GM21737 (cell line): Measurements from ENCODE around the gene CARMIL1.

ENCODE experiments used
- ATAC-seq: cut with Tn5 transposase; IDR thresholded peaks from one replicate; pipeline ENCODE4 v1.9.1; 2021; ENCODE audit warnings: mild to moderate bottlenecking, moderate library complexity; ENCODE audit not compliant: unreplicated experiment

Gene CARMIL1

GRCh38 chr6:25404091-25404490, 124.9 kb downstream of the CARMIL1 start:
- no peak for ATAC-seq

DNA sequence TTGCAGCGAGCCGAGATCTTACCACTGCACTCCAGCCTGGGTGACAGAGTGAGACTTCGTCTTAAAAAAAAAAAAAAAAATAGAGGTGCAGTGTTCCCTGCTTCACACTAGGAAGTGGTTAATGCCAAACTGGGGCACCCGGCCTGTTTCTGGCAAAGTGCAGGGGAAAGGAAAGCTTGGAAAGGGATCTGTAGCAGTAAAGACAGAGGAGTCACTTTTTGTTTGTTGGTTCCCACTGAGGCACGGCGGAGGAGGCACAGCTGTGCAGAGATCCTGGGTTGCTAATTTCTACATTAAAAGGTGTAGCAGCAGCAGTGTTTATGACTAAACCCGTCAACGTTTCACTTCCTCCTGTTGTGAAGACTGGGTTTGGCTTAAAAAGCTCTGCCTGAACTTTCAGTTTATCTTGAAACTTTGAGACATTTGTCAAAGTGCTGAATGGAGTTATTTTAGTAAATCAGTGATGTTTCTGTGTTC, 125.6 kb downstream of the CARMIL1 start:
- ATAC-seq, result peak; percentile 88

DNA sequence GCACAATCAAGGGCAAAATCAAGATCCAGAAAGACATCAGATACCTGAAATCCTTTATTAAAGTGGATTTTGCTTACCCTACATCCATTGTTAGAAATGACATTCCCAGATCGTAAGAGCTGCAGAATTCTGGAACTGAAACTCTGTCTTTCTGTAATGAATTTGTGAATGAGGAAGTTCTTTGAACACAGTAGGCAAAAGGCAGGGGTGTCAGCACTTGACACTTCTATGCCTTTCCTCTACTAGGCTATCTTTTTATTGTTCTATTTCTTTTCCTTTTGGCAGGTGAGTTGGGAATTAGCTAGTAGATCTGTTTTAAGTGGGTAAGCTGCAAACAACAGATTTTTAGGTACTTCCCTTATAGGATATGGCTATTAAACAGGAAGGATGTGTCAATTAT, 126.3 kb downstream of the CARMIL1 start:
- ATAC-seq, result no peak

DNA sequence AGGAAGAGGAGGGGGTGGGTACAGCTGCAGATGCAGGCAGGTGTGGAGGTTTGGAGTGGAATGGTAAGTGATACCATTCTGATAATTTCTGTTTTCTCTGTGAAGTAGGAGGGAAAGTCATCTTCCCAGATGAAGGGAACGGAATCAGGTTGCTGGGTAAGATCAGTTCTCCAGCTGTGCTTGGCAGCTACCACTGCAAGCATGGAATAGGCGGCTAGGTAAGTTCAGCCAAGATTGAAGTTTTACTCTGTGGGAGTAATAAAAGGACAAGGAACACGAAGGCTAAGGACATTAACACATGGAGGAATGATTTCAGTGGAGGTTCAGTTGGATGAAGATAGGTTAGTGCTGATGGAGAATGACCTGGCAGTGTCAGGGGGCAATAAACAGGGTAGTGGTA, 128.3 kb downstream of the CARMIL1 start:
- no peak for ATAC-seq

DNA sequence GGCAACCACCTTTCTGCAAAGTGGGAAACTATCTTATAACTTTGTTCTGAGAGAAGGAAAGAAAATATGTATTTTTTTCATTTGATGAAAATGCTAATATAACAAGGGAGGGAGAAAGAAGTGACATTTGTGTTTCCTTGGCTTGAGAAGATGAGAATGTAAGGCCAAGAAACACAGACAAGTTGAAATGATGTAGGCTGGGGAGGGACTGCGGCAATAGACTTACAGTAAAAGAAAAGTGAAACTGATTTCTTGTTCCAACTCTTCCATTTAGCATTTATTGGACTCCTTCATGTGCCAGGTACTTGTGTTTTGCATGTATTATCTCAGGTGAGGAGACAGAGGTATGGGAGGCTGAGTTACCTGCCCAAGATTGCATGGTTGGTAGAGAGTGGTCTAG, 130.9 kb downstream of the CARMIL1 start:
- ATAC-seq, result no peak

GRCh38 chr6:25411316-25411950, 132.3 kb downstream of the CARMIL1 start:
- ATAC-seq, result no peak

- ATAC-seq, result no peak
Observed at GRCh38 chr6:25413207-25413905, 134.2 kb downstream of the CARMIL1 start.

- ATAC-seq, result no peak
Observed at GRCh38 chr6:25414168-25414567, 135.0 kb downstream of the CARMIL1 start.

DNA sequence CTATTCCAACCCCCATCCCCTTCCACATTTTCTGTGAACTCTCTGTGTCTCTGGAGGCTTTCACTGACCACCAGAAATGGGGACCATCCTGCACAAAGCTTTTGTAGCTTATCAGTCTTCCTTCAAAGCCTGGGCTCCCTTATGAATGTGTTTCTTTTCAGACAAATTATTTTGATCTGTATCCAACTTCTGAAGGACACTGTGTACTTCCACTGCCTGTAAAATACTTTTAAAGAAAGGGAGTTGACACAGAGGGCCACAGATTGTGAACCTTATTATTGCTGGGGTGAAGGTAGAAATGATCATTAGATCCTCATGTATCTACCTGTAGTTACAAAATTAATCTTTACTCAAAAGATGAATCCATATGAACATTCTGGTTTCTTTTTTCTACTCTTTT, 135.6 kb downstream of the CARMIL1 start:
- no peak for ATAC-seq

DNA sequence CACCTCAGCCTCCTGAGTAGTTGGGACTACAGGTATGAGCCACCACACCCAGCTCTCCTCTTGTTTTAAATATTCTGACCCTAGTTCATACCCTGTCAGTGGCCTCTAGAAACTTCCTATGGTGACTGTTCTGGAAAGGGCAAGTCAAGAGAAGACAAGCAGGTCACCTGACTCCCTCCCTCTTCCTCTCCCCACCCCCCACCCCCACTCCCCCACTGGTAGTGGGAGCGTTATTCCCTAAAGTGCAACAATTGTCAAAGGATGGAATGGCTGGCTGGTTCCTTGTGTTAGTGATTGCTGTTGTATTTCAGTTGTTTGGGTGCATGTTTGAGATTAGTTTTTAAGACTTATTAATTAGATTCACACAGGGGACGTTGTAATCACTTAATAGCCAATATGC, 136.1 kb downstream of the CARMIL1 start:
- no peak for ATAC-seq

GRCh38 chr6:25415701-25416100, 136.5 kb downstream of the CARMIL1 start:
- ATAC-seq, result no peak

- no peak for ATAC-seq
Observed at GRCh38 chr6:25417046-25417605, 138.0 kb downstream of the CARMIL1 start.

DNA sequence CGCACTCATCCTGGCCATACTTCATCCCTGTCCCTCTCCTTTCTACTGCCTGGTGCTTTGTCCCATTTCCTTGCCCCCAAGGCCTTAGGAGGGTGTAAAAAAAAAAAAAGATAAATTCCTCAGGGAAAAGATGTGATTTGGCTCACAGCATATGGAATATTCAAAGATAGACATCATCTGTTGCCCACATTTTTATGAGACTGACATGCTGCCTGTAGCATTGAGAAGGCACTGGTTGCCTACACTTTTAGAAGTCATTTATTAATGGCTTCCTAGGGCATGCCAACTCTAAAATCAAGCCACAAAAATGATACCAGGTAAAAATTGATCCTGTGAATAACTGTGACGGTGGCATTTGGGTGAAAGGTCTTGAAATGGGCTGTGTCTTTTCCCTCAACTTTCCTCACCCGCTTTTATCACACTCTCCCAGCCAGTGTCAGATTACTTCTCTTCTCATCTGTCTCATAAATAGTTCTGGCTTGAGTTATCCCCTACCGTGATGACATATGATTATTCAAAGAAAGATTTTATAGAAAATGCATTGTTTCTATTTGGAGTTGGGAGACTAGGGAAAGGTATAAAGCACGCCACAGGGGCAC, 139.4 kb downstream of the CARMIL1 start:
- ATAC-seq, result no peak

- ATAC-seq, result no peak
Observed at GRCh38 chr6:25419879-25420278, 140.7 kb downstream of the CARMIL1 start.

GRCh38 chr6:25423358-25423757, 144.2 kb downstream of the CARMIL1 start:
- no peak for ATAC-seq

DNA sequence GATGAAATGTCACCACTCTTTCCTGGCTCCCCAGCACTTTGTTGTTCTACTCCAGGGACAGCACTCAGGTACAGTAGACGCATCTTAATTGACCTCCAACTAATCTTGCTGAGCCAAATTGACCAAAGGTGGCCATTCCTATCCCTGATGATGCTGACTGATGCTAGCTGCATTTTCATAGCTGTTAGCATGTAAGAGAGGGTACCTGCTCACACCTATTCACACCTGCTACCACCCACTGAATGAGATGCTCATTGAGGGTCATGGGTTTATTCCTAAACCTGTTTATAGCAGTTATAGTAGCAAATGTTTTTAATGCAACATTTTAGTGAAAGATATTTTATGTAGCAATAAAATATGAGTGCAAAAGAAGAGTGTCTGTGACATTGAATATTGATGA, 145.1 kb downstream of the CARMIL1 start:
- ATAC-seq, result no peak

- no peak for ATAC-seq
Observed at GRCh38 chr6:25427549-25427948, 148.4 kb downstream of the CARMIL1 start.

DNA sequence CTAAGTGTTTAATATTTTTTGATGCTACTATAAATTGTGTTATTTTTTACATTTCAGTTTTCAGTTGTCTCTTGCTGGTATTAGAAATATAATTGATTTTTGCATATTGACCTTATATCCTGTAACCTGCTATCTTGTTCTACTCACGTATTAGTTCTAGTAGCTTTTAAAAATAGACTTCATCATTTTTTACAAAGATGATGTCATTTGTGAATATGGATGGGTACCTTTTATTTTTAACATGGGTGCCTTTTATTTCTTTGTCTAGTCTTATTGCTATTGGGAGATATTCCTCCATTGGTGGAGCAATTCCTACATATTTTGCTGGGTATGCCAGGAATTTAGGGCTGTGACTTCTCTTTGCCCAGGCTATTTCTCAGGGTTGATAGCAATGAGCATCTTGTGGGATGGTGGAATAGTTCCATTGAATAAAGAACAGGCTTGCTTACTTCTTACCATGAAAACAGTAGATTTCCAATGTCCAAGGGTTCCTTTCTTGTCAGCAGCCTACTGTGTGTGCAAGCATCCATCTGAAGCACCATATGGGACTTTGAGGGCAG, 149.7 kb downstream of the CARMIL1 start:
- ATAC-seq, result no peak

DNA sequence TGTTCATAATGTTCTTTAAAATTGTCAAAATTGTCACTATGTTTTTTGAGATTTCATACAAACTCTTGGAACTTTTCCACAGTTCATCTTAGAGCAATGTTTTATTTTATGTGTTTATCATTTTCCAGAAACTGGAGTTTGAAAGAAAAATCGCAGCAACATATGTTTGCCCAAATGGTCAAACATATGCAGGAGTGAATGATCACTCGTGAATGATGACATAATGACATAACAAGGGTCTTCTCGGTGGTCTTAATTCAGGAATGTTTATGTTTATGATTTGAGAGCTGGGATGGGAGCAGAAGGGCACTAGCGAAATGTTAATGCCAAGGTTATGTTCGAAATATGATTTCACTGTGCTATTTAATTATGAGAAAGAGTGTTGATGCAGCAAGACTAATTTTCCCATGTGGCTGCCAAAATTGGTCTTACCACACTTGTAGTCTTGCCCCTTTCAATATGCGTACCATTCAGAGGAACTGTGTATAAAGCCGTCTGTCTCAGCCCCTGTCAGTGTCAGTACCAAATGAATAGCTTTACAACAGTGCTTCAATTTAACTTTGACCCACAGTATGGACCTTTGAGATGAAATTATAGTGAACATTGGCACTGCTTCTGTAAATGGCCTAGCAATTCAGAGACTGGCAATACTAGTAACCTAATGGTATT, 152.3 kb downstream of the CARMIL1 start:
- ATAC-seq, result no peak

DNA sequence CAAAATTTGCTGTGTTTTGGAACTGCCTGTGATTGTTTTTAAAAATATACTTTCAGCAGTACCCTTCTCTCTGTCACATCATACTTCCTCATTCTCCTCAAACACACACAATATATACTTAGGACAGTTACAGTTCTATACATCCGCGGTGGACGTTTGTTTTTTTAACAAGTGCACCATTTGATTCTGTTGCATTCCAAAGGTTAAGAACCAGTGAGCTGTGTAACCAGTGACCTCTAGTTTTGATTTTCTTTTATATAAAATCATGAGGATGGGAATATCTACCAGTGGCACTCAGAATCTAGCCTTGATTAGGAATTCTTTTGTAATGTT, 152.8 kb downstream of the CARMIL1 start:
- no peak for ATAC-seq

DNA sequence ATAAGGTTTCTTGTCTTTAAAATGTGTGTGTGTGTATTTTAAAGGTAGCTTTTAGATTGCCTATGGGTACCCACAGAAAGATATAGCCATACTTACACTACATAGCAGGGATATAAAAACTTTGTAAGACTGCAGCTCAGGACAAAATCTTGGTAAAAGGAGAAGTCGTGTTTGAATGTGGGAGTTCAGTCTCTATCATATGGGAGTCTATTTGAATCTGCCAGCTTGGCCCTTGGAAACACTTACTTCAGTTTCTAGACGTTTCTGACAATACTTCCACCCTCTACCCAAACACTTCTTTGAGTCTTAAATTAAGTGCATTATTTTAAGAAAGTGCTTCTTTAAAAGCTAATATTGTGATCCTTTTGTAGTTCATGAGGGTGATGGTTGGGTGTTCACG, 155.7 kb downstream of the CARMIL1 start:
- ATAC-seq, result no peak
